ENCODE results near the gene PGAP2. TPM values are rescaled to one million over a fixed set of nuclear protein-coding genes. Genes with fewer than 3 reads are reported as not detected.

The PGAP2 gene
- total and polyA plus RNA-seq, 8 donors: 13.5 to 32.9 (median 18.8) TPM

DNA sequence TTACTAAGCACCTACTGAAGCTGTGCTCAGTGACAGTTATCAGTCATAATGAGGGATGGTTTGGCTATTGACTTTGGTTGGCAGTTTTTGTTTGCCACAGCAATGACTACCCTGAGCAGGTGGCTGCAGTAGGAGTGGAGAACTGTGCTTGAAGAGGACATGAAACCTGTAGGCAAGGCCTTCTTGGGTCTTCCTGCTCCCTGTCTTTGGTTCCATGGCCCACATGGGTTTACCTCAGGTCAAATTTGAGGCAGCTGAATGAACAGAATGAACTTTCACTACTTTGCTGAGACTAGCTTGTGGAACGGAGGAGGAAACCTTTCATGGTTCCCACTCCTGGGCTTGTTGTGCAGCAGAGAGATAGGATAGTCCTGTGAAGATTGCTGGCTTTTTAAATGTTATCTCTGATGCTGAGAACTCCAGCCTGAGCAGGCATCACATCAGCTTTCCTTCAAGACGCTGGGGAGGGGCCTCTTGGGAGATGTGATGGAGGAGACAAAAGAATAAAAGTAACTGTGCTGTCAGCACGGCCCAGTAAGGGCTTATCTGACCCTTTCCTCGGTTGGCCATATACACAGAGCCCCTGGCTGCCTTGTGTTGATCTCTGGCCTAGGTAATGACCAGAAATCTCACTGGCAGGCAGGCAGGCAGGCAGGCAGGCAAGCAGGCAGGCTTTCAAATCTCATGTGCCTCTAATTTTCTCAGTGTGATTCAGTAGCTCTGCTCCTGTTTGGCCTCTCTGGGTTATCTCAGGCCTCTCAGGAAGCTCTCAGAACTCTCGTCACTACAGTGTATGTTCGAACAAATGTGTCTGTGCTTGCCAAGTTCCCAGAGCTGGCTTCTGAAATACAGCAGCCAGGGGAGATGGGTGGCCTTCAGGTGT lies 59.1 kb downstream of the PGAP2 start:
- Histone ChIP-seq H3K27me3 (no peaks in the 10 kb centered on the region), H3K4me3 (no peak overlapping the region), H3K36me3 (no peaks in the 10 kb centered on the region), H3K9me3 (no peaks in the 10 kb centered on the region), H3K27ac (peak overlapping the region; percentile 49 to 79 (median 54)), H3K4me1 (peaks cover 10 to 34% (median 28%) of the 10 kb centered on the region in 3 donors)
- intact Hi-C loops (cut with DNase I): no loop called here
- peak; percentile 91 to 95 (median 92) for ATAC-seq
- DNase-seq: peak in 4 of 6 donors; percentile 53 to 68 (median 60)
- no peak for FAIRE-seq
- TF ChIP-seq, protein P1, sequence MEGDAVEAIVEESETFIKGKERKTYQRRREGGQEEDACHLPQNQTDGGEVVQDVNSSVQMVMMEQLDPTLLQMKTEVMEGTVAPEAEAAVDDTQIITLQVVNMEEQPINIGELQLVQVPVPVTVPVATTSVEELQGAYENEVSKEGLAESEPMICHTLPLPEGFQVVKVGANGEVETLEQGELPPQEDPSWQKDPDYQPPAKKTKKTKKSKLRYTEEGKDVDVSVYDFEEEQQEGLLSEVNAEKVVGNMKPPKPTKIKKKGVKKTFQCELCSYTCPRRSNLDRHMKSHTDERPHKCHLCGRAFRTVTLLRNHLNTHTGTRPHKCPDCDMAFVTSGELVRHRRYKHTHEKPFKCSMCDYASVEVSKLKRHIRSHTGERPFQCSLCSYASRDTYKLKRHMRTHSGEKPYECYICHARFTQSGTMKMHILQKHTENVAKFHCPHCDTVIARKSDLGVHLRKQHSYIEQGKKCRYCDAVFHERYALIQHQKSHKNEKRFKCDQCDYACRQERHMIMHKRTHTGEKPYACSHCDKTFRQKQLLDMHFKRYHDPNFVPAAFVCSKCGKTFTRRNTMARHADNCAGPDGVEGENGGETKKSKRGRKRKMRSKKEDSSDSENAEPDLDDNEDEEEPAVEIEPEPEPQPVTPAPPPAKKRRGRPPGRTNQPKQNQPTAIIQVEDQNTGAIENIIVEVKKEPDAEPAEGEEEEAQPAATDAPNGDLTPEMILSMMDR (IDR thresholded peaks at IDR 0.05): no peak
- 18 to 23% methylated on average over 6 of the region's 6 CpGs for WGBS, 2 donors

DNA sequence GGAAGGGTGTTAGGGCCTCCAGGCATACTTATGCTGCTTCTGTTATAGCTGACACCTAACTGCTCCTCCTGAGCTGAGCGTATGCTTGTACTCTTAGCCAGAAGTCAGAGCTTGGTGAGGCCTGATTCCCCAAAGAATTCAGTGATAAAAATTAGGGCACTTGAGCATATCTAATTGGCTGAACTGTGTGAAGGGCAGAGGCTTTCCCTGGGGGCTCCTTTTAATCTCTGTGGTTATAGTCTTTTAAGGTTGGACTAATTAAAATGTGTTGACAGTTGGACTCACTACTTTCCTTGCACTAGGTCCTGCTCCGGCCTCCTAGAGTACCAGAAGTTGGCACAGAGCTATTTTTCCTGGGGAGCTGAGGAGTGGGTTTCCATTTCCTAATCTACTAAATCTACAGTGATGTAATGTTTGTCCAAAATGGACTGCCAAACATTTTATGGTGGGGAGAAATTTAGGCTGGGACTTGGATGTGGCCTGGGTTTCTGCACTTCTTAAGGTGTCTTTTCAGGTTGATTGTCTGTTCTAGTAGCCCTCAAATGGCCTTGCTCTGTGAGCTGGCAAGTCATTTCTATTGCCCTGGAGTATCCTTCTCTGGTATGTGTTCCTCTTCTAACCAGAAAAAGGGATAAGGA lies 65.5 kb downstream of the PGAP2 start:
- no peaks in the 10 kb centered on the region for H3K27me3 ChIP-seq
- 90 to 96% methylated on average over 2 of the region's 2 CpGs for WGBS, 2 donors
- H3K27ac ChIP-seq: no peak overlapping the region
- H3K4me1 ChIP-seq: peaks cover 8 to 17% (median 15%) of the 10 kb centered on the region in 3 donors
- no peak overlapping the region for H3K4me3 ChIP-seq
- H3K36me3 ChIP-seq: no peaks in the 10 kb centered on the region
- ATAC-seq: no peak
- TF ChIP-seq, protein P1 (IDR thresholded peaks at IDR 0.05): no peak
- no peak for FAIRE-seq
- no peaks in the 10 kb centered on the region for H3K9me3 ChIP-seq
- DNase-seq: no peak
- intact Hi-C loops (cut with DNase I): no loop called here

Other genes with a start within 250 kb of the PGAP2 start
- under 1 TPM in 4 of 6 donors, not detected in 2; 0.14 to 0.51 (median 0.23) TPM for gene ART5, start 166.6 kb upstream of the PGAP2 start, total RNA-seq
- gene ART5, start 166.6 kb upstream of the PGAP2 start, polyA plus RNA-seq: under 1 TPM; 0.11 to 0.26 TPM
- not detected for gene ART1, start 163.4 kb upstream of the PGAP2 start, total RNA-seq
- gene ART1, start 163.4 kb upstream of the PGAP2 start, polyA plus RNA-seq: not detected
- under 1 TPM; 0.35 to 0.70 (median 0.49) TPM for gene CHRNA10, start 137.2 kb upstream of the PGAP2 start, total RNA-seq
- 1 to 10 TPM; 1.8 to 3.1 TPM for gene CHRNA10, start 137.2 kb upstream of the PGAP2 start, polyA plus RNA-seq
- 10 to 100 TPM; 21.2 to 38.0 (median 27.0) TPM for gene NUP98, start 11.0 kb upstream of the PGAP2 start, total RNA-seq
- gene NUP98, start 11.0 kb upstream of the PGAP2 start, polyA plus RNA-seq: 10 to 100 TPM; 12.2 to 18.7 TPM
- gene RHOG, start 32.4 kb downstream of the PGAP2 start, total RNA-seq: 10 to 100 TPM in 5 of 6 donors, 1 to 10 TPM in 1; 9.0 to 27.5 (median 14.0) TPM
- gene RHOG, start 32.4 kb downstream of the PGAP2 start, polyA plus RNA-seq: 10 to 100 TPM; 13.6 to 18.5 TPM
- gene STIM1, start 47.1 kb downstream of the PGAP2 start, total RNA-seq: 10 to 100 TPM; 17.0 to 28.9 (median 20.4) TPM
- gene STIM1, start 47.1 kb downstream of the PGAP2 start, polyA plus RNA-seq: 10 to 100 TPM; 10.2 to 13.3 TPM

Data from pancreas (tissue), 10 donors.